ENCODE data around the gene ZMAT1. TPM values are rescaled to one million over a fixed set of nuclear protein-coding genes. Genes with fewer than 3 reads are reported as not detected.

ZMAT1 gene
- total RNA-seq = 3.7 and 4.3 TPM in 2 replicates
- 1.8 and 2.4 TPM in 2 replicates for polyA plus RNA-seq
- 0.68 and 1.1 TPM in 2 replicates for polyA plus RNA-seq (2011; cell fraction: cytosol; rRNA removed)
- 29.7 and 33.5 TPM in 2 replicates for polyA plus RNA-seq (2011; cell fraction: nucleus; rRNA removed)
- 2.4 and 2.5 TPM in 2 replicates for polyA plus RNA-seq (2012)
- polyA minus RNA-seq = 2.7 and 3.3 TPM in 2 replicates
- polyA minus RNA-seq (2011; cell fraction: cytosol; rRNA and poly(A)+ RNA removed) = not detected
- polyA minus RNA-seq (2011; cell fraction: nucleus; rRNA and poly(A)+ RNA removed) = 10.0 and 11.3 TPM in 2 replicates
- Bru-seq, nascent RNA = percentile 40 among the genes with signal in this experiment
- percentile 39 among the genes with signal in this experiment for BruChase-seq, experiment 1, labeled RNA remaining after a 6-hour chase
- BruChase-seq, experiment 2, labeled RNA remaining after a 2-hour chase = percentile 39 among the genes with signal in this experiment
- long read RNA-seq = 0 reads

- peak; percentile 94 for FAIRE-seq
- Histone ChIP-seq H3K9me1 (replicated peaks; ENCODE audit: control insufficient read depth, extremely low read depth, insufficient read depth, low read length) (no peaks in the 10 kb centered on the region), H4K20me1 (replicated peaks; ENCODE audit: control insufficient read depth, extremely low read depth, insufficient read depth, low read length) (no peaks in the 10 kb centered on the region), H3K9ac (replicated peaks; ENCODE audit: extremely low read depth, insufficient read depth, low read length) (peak within 1 kb of the TSS; percentile 88), H3K27me3 (ENCODE audit: control insufficient read depth in 2 of 2, insufficient read depth in 2 of 2, low read length in 2 of 2) (no peaks in the 10 kb centered on the region), H3K36me3 (ENCODE audit: control insufficient read depth in 2 of 2, extremely low read depth in 1 of 2, insufficient read depth in 2 of 2, low read length in 2 of 2) (no peaks in the 10 kb centered on the region), H3K9me3 (replicated peaks; ENCODE audit: control insufficient read depth, insufficient read depth, low read length) (no peaks in the 10 kb centered on the region), H3K4me1 (ENCODE audit: control insufficient read depth, extremely low read depth, insufficient read depth, low read length) (peaks cover 5% of the 10 kb centered on the region), H3K79me2 (ENCODE audit: control insufficient read depth, insufficient read depth, low read length) (no peaks in the 10 kb centered on the region), H3K4me3 (replicated peaks in 1 of 3; ENCODE audit: insufficient read depth in 1 of 3, low read depth in 1 of 3, low read length in 3 of 3) (peak within 1 kb of the TSS; percentile 23 to 58 (median 46)), H3K27ac (ENCODE audit: insufficient read depth, low read depth, low read length) (peak within 1 kb of the TSS; percentile 63), H3K4me2 (ENCODE audit: insufficient read depth, low read length) (peak within 1 kb of the TSS; percentile 81), H2AFZ (ENCODE audit: low read depth, low read length) (peak within 1 kb of the TSS; percentile 24)
- dilution Hi-C loops (cut with MboI; ENCODE audit: extremely low pct_ligation_motif_present, low sequenced_read_pairs) (no loop called here), intact Hi-C loops (cut with micrococcal nuclease) (loop anchor here (5.0 to 10.0 kb wide), 2 partner anchors 137 to 514 kb away; no protein-coding TSS in a partner anchor)
- DNase-seq (ENCODE audit: low read depth, low spot score) = peak; percentile 94
- peak; percentile 64 for TF ChIP-seq POLR2AphosphoS5 (IDR thresholded peaks at IDR 0.05; ENCODE audit: insufficient read depth, low read depth, low read length)
- TF ChIP-seq POLR2A (IDR thresholded peaks at IDR 0.05; ENCODE audit: low read depth, low read length) = peak; percentile 65
- no peak for TF ChIP-seq JUN (IDR thresholded peaks at IDR 0.05; ENCODE audit: borderline replicate concordance, insufficient read depth, insufficient read length, low read depth)
- TF ChIP-seq EZH2 (IDR thresholded peaks at IDR 0.05; ENCODE audit: borderline replicate concordance, low read depth, low read length, severe bottlenecking) = no peak
- ChIA-PET CTCF (interaction anchor here (0.7 to 1.6 kb wide), 5 partner anchors 10 to 154 kb away, joined by 3 to 9 read pairs (median 4); no protein-coding TSS in a partner anchor), POLR2A (interaction anchor here (0.6 to 1.9 kb wide), 3 partner anchors 12 to 137 kb away, joined by 3 to 18 read pairs (median 9); no protein-coding TSS in a partner anchor)
- TSS peak; percentile 51 for BruUV-seq (replicated peaks)
These were observed at the start of gene ZMAT1 for GRCh38 chrX:101931488-101932248. Gene ZMAT1, minus strand, starts transcription at chrX:101932027. Its CDS starts 19 bp downstream, at chrX:101932008.

GRCh38 chrX:101977106-101977505 is 45.3 kb upstream of the ZMAT1 start:
- H3K4me1 ChIP-seq (ENCODE audit: control insufficient read depth, extremely low read depth, insufficient read depth, low read length) = peaks cover 4% of the 10 kb centered on the region
- POLR2A ChIA-PET = no interaction called here
- H4K20me1 ChIP-seq (replicated peaks; ENCODE audit: control insufficient read depth, extremely low read depth, insufficient read depth, low read length) = no peaks in the 10 kb centered on the region
- H2AFZ ChIP-seq (ENCODE audit: low read depth, low read length) = no peak overlapping the region
- no peaks in the 10 kb centered on the region for H3K27me3 ChIP-seq (ENCODE audit: control insufficient read depth in 2 of 2, insufficient read depth in 2 of 2, low read length in 2 of 2)
- BruUV-seq (replicated peaks) = no TSS peak
- no peaks in the 10 kb centered on the region for H3K79me2 ChIP-seq (ENCODE audit: control insufficient read depth, insufficient read depth, low read length)
- no peaks in the 10 kb centered on the region for H3K9me1 ChIP-seq (replicated peaks; ENCODE audit: control insufficient read depth, extremely low read depth, insufficient read depth, low read length)
- no peaks in the 10 kb centered on the region for H3K9me3 ChIP-seq (replicated peaks; ENCODE audit: control insufficient read depth, insufficient read depth, low read length)
- FAIRE-seq = peak; percentile 53
- dilution Hi-C loops (cut with MboI; ENCODE audit: extremely low pct_ligation_motif_present, low sequenced_read_pairs) (no loop called here), intact Hi-C loops (cut with micrococcal nuclease) (no loop called here)
- H3K4me3 ChIP-seq (replicated peaks in 1 of 3; ENCODE audit: insufficient read depth in 1 of 3, low read depth in 1 of 3, low read length in 3 of 3) = no peak overlapping the region
- no peak for TF ChIP-seq POLR2A (IDR thresholded peaks at IDR 0.05; ENCODE audit: low read depth, low read length)
- TF ChIP-seq GATA2 (IDR thresholded peaks at IDR 0.05; ENCODE audit: insufficient read depth, insufficient read length, low read depth, low read length) = peak; percentile 9
- peak; percentile 22 for TF ChIP-seq FOS (IDR thresholded peaks at IDR 0.05; ENCODE audit: borderline replicate concordance, insufficient read depth, low read length)
- peak; percentile 17 for DNase-seq (ENCODE audit: low read depth, low spot score)
- no peak overlapping the region for H3K4me2 ChIP-seq (ENCODE audit: insufficient read depth, low read length)
- CTCF ChIA-PET = no interaction called here
- H3K36me3 ChIP-seq (ENCODE audit: control insufficient read depth in 2 of 2, extremely low read depth in 1 of 2, insufficient read depth in 2 of 2, low read length in 2 of 2) = no peaks in the 10 kb centered on the region
- H3K27ac ChIP-seq (ENCODE audit: insufficient read depth, low read depth, low read length) = peak overlapping the region; percentile 23
- no peak overlapping the region for H3K9ac ChIP-seq (replicated peaks; ENCODE audit: extremely low read depth, insufficient read depth, low read length)

Measured in endothelial cell of umbilical vein (primary cell).